GM15510 (cell line): Measurements from ENCODE around the gene CRISPLD2.

Experiments used
- POLR2A ChIP-seq: IDR thresholded peaks from 3 replicates; pipeline ENCODE4 v1.6.1; 2011; ENCODE audit warnings: borderline replicate concordance; ENCODE audit not compliant: insufficient read length; ENCODE audit errors: extremely low read depth

Gene CRISPLD2

GRCh38 chr16:84841787-84842300 is 22.1 kb downstream of the CRISPLD2 start:
- no peak for TF ChIP-seq POLR2A

GRCh38 chr16:84842516-84843148 is 22.8 kb downstream of the CRISPLD2 start:
- TF ChIP-seq POLR2A = no peak

GRCh38 chr16:84843149-84844048 is 23.6 kb downstream of the CRISPLD2 start:
- TF ChIP-seq POLR2A = no peak

GRCh38 chr16:84844049-84844350 is 24.2 kb downstream of the CRISPLD2 start:
- TF ChIP-seq POLR2A = no peak

GRCh38 chr16:84844559-84845495 is 25.0 kb downstream of the CRISPLD2 start:
- TF ChIP-seq POLR2A = no peak

GRCh38 chr16:84845496-84846002 is 25.8 kb downstream of the CRISPLD2 start:
- TF ChIP-seq POLR2A = no peak

- TF ChIP-seq POLR2A = no peak
These were observed 28.0 kb downstream of the CRISPLD2 start for GRCh38 chr16:84847564-84848355.

GRCh38 chr16:84848986-84849634 is 29.3 kb downstream of the CRISPLD2 start:
- TF ChIP-seq POLR2A = no peak

GRCh38 chr16:84849751-84850150 is 30.0 kb downstream of the CRISPLD2 start:
- no peak for TF ChIP-seq POLR2A

- no peak for TF ChIP-seq POLR2A
These were observed 30.9 kb downstream of the CRISPLD2 start for GRCh38 chr16:84850714-84851113.

- TF ChIP-seq POLR2A = no peak
These were observed 31.7 kb downstream of the CRISPLD2 start for GRCh38 chr16:84851192-84852127.

- TF ChIP-seq POLR2A = no peak
These were observed 33.7 kb downstream of the CRISPLD2 start for GRCh38 chr16:84853534-84853933.

- TF ChIP-seq POLR2A = no peak
These were observed 35.0 kb downstream of the CRISPLD2 start for GRCh38 chr16:84854759-84855158.

- no peak for TF ChIP-seq POLR2A
These were observed 39.9 kb downstream of the CRISPLD2 start for GRCh38 chr16:84859681-84860080.
